Right lobe of liver (tissue), 6 donors: ENCODE results near the gene CST9. TPM values are rescaled to one million over a fixed set of nuclear protein-coding genes. Genes with fewer than 3 reads are reported as not detected.
A peak's percentile ranks its signal among the peaks of the same experiment; 100 is the strongest.

Experiments used
- ATAC-seq, 4 donors: fragments of 200-7000 bp; cut with Tn5 transposase; one replicate each; pipeline ENCODE4 v1.9.1; 2020; ENCODE audit warnings: mild to moderate bottlenecking in 4 of 4, moderate library complexity in 4 of 4
- DNase-seq, 3 donors: peaks; one replicate each; pipeline ENCODE4 v3.0.0-alpha.2; 2020
- H3K27ac ChIP-seq, 3 donors: fragments of 200-600 bp; one replicate each; pipeline ENCODE4 v1.8.0; 2022
- H3K27me3 ChIP-seq, 2 donors: fragments of 200-600 bp; one replicate each; pipeline ENCODE4 v1.8.0; 2022
- H3K36me3 ChIP-seq, 4 donors: fragments of 200-600 bp; sonication (generic) in 1 of 4; one replicate each; pipeline versions ENCODE4 v1.5.1 to v1.8.0; 2017 to 2022; ENCODE audit warnings: control low read depth in 1 of 4
- H3K4me1 ChIP-seq, 4 donors: fragments of 200-600 bp; sonication (generic) in 1 of 4; one replicate each; pipeline versions ENCODE4 v1.5.1 to v1.8.0; 2017 to 2022; ENCODE audit warnings: control low read depth in 1 of 4
- H3K4me3 ChIP-seq, 3 donors: fragments of 200-600 bp; one replicate each; pipeline ENCODE4 v1.8.0; 2022
- H3K9me3 ChIP-seq, 4 donors: fragments of 200-600 bp; sonication (generic) in 1 of 4; one replicate each; pipeline versions ENCODE4 v1.5.1 to v1.8.0; 2017 to 2022; ENCODE audit warnings: control low read depth in 1 of 4
- POLR2A ChIP-seq: fragments of 450-650 bp; IDR thresholded peaks from one replicate; pipeline ENCODE4 v1.6.1; 2017; ENCODE audit warnings: antibody characterized with exemption, mild to moderate bottlenecking
- WGBS: methylation state at CpG from one replicate; pipeline ENCODE4 v1.1.6; 2018; ENCODE audit warnings: low coverage, low lambda C conversion rate; ENCODE audit not compliant: insufficient coverage; ENCODE audit errors: missing lambda C conversion rate; 5-methylcytosine and 5-hydroxymethylcytosine counted together
- intact Hi-C, 2 donors: fragments of 100-400 bp; cut with DNase I; formaldehyde crosslinking; loops; one replicate each; pipeline versions ENCODE4 v1.11.2 to v1.14.1; 2022
- long read RNA-seq: library from polyadenylated mRNA; unstranded; transcript quantifications from one replicate; pipeline ENCODE4 v2.0.0, GENCODE V29; 2019
- total RNA-seq, 6 experiments: library from RNA; depleted of rRNA in 2 of 6; stranded (reverse); fragments of >200 nt in 2 of 6; fragmentation: NEBNext Ultra II Directional in 3 of 6; extraction: Animal tissue kit (Norgen Biotek cat#: 25700) in 3 of 6; gene quantifications; one replicate each; pipeline versions ENCODE4 v1.1.0 to v1.2.4, GENCODE V29; 2016 to 2023
- TF ChIP-seq, protein P1 (sequence below), 4 donors: fragments of 200-600 bp in 3 of 4; fragments of 450-650 bp in 1 of 4; IDR thresholded peaks; one replicate each; pipeline versions ENCODE4 v1.5.1 to v1.8.0; 2016 to 2022; ENCODE audit warnings: antibody characterized with exemption in 4 of 4, mild to moderate bottlenecking in 2 of 4
- donor health status: DM: no; HTN: yes; CAD: no.
- donor health status: DM: no; HTN: no; CAD: no.
- donor health status: DM: no; HTN: no; CAD: no.
- donor health status: DM: no; HTN: yes; CAD: no.
- donor health status: DM: no; HTN: yes; CAD: no.

The CST9 gene, protein sequence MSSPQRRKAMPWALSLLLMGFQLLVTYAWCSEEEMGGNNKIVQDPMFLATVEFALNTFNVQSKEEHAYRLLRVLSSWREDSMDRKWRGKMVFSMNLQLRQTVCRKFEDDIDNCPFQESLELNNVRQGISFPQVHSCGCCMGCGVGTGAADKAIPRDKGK
- not detected for total RNA-seq
- long read RNA-seq: 0 reads

DNA sequence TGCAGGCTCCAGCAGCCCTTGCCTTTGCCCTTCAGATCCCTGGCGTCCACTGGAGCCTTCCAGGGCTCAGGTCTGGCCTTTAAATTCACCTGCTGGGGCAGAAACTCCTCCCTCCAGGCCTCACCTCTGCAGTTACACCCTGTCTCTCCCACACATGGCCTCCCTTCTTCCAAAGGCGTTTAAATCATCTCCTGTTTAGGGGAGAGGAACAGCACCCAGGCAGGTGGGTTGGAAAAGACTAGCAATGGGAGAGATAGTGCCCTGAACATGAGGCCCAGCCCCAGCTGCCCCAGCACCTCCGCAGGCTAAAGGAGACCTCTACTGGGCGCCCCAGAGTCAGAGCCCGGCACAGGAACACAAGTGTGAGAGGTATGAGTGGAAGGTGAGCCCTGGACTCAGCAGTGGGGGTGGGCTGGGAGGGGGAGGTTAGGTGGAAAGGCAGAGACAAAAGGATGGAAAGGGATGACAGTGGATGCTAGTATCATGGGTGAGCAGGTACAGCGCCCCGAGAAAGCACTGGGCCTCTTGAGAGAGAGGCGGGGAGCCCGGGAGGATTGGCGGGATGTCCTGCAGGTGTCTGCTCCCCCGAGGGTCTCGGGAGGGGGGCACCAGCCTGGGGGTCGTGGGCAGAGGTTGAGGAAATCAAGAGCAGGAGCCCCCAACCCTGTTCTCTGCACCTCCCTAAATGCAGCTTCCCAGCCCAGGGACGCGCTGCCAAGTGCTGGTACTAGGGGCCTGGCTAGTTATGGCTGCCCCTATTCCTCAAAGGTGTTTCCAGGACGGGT, at the start of gene CST9:
Gene CST9 (minus strand): TSS at position 51 of the 785 bp plus-strand sequence. CDS start 53 bp downstream, outside the sequence.
- H3K9me3 ChIP-seq: no peaks in the 10 kb centered on the region
- no peaks in the 10 kb centered on the region for H3K4me1 ChIP-seq
- no peak for ATAC-seq
- no peaks in the 10 kb centered on the region for H3K36me3 ChIP-seq
- DNase-seq: peak in 1 of 3 donors; percentile 45
- TF ChIP-seq, protein P1, sequence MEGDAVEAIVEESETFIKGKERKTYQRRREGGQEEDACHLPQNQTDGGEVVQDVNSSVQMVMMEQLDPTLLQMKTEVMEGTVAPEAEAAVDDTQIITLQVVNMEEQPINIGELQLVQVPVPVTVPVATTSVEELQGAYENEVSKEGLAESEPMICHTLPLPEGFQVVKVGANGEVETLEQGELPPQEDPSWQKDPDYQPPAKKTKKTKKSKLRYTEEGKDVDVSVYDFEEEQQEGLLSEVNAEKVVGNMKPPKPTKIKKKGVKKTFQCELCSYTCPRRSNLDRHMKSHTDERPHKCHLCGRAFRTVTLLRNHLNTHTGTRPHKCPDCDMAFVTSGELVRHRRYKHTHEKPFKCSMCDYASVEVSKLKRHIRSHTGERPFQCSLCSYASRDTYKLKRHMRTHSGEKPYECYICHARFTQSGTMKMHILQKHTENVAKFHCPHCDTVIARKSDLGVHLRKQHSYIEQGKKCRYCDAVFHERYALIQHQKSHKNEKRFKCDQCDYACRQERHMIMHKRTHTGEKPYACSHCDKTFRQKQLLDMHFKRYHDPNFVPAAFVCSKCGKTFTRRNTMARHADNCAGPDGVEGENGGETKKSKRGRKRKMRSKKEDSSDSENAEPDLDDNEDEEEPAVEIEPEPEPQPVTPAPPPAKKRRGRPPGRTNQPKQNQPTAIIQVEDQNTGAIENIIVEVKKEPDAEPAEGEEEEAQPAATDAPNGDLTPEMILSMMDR (IDR thresholded peaks at IDR 0.05): no peak
- TF ChIP-seq POLR2A: no peak
- H3K27ac ChIP-seq: no peak within 1 kb of the TSS
- H3K4me3 ChIP-seq: no peak within 1 kb of the TSS
- whole genome bisulfite sequencing: 67% methylated on average over 6 of the region's 16 CpGs
- intact Hi-C loops: loop anchor here (10.0 kb wide), 2 partner anchors 161 to 261 kb away; no protein-coding TSS in a partner anchor
- no peaks in the 10 kb centered on the region for H3K27me3 ChIP-seq

GRCh38 chr20:23654717-23655116, 49.0 kb upstream of the CST9 start:
- H3K27me3 ChIP-seq: no peaks in the 10 kb centered on the region
- H3K9me3 ChIP-seq: no peaks in the 10 kb centered on the region
- ATAC-seq (no peak), DNase-seq (no peak)
- 49% methylated on average over 3 of the region's 4 CpGs for WGBS
- H3K36me3 ChIP-seq: no peaks in the 10 kb centered on the region
- intact Hi-C loops: no loop called here
- TF ChIP-seq POLR2A: no peak
- TF ChIP-seq, protein P1 (IDR thresholded peaks at IDR 0.05): no peak
- H3K27ac ChIP-seq: no peak overlapping the region
- no peak overlapping the region for H3K4me3 ChIP-seq
- H3K4me1 ChIP-seq: no peaks in the 10 kb centered on the region

- Histone ChIP-seq H3K27me3 (no peaks in the 10 kb centered on the region), H3K4me3 (no peak overlapping the region), H3K9me3 (no peaks in the 10 kb centered on the region), H3K27ac (no peak overlapping the region), H3K36me3 (no peaks in the 10 kb centered on the region), H3K4me1 (no peaks in the 10 kb centered on the region)
- intact Hi-C loops: no loop called here
- no peak for DNase-seq
- TF ChIP-seq POLR2A: no peak
- TF ChIP-seq, protein P1 (IDR thresholded peaks at IDR 0.05): no peak
- no peak for ATAC-seq
- 71% methylated on average over 2 of the region's 2 CpGs for WGBS
Measured at GRCh38 chr20:23654000-23654399, 48.3 kb upstream of the CST9 start.

DNA sequence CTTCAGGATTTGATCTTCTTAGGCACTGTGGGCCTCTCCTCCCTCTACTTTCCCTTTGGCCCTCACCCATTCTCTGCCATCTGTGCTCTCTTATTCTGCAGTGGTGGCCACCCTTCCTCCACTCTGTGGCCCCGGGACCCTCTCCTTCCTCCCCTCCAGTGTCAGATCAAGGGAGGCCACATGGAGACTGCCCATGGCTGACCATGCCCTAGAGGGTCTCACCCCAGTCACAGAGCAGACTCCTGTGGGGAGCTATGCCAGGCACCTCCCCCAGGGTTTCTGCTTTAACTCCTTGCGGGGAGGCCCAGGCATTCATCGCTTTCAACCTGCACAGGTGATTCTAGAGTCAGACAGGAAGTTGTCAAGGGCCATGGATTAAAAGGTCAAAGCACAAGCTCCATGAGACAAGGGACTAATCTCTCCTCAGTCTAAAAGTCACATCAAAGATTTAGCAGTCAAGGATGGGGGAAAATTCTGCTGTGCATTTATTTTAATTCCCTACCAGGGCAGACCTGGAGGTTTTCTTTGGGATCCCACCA, 47.8 kb upstream of the CST9 start:
- Histone ChIP-seq H3K27me3 (no peaks in the 10 kb centered on the region), H3K36me3 (no peaks in the 10 kb centered on the region), H3K27ac (no peak overlapping the region), H3K4me3 (no peak overlapping the region), H3K4me1 (no peaks in the 10 kb centered on the region), H3K9me3 (no peaks in the 10 kb centered on the region)
- intact Hi-C loops: no loop called here
- WGBS: 94% methylated on average over 3 of the region's 3 CpGs
- ATAC-seq (no peak), DNase-seq (no peak)
- TF ChIP-seq POLR2A: no peak
- TF ChIP-seq, protein P1 (IDR thresholded peaks at IDR 0.05): no peak
